Neuron (in vitro differentiated cells): ENCODE results near the gene HOXB5.

Experiments
- H2AFZ ChIP-seq: one replicate; pipeline ENCODE4 v1.6.1; 2013; ENCODE audit warnings: low read depth, mild to moderate bottlenecking, inconsistent platforms, low read length, moderate library complexity
- H3K27me3 ChIP-seq: one replicate; pipeline ENCODE4 v1.6.1; 2013; ENCODE audit warnings: low read length; ENCODE audit not compliant: insufficient read depth
- H3K36me3 ChIP-seq: one replicate; pipeline ENCODE4 v1.6.1; 2013; ENCODE audit warnings: low read length; ENCODE audit not compliant: insufficient read depth
- H3K4me1 ChIP-seq: one replicate; pipeline ENCODE4 v1.6.1; 2013; ENCODE audit warnings: low read length; ENCODE audit not compliant: insufficient read depth
- H3K4me3 ChIP-seq: 2 replicates; pipeline ENCODE4 v1.5.1; 2013; ENCODE audit warnings: mild to moderate bottlenecking, low read length, moderate library complexity
- H3K9me3 ChIP-seq: one replicate; pipeline ENCODE4 v1.6.1; 2013; ENCODE audit warnings: low read length

The HOXB5 gene

GRCh38 chr17:48633266-48633677 is 39.7 kb upstream of the HOXB5 start:
- Histone ChIP-seq H3K9me3 (no peaks in the 10 kb centered on the region), H3K4me3 (no peak overlapping the region)

GRCh38 chr17:48632579-48633265 is 39.1 kb upstream of the HOXB5 start:
- H2AFZ ChIP-seq: no peak overlapping the region
- H3K4me3 ChIP-seq: no peak overlapping the region
- no peaks in the 10 kb centered on the region for H3K36me3 ChIP-seq
- H3K27me3 ChIP-seq: peaks cover 95% of the 10 kb centered on the region
- no peaks in the 10 kb centered on the region for H3K9me3 ChIP-seq
- no peaks in the 10 kb centered on the region for H3K4me1 ChIP-seq

More at GRCh38 chr17:48633266-48633677, 39.7 kb upstream of the HOXB5 start:
- Histone ChIP-seq H3K27me3 (peaks cover 95% of the 10 kb centered on the region), H3K36me3 (no peaks in the 10 kb centered on the region), H2AFZ (no peak overlapping the region), H3K4me1 (no peaks in the 10 kb centered on the region)

GRCh38 chr17:48631693-48632578 is 38.4 kb upstream of the HOXB5 start:
- Histone ChIP-seq H3K36me3 (no peaks in the 10 kb centered on the region), H3K4me3 (no peak overlapping the region), H3K27me3 (peaks cover 94% of the 10 kb centered on the region), H3K9me3 (no peaks in the 10 kb centered on the region), H3K4me1 (no peaks in the 10 kb centered on the region), H2AFZ (no peak overlapping the region)

GRCh38 chr17:48630925-48631692 is 37.5 kb upstream of the HOXB5 start:
- no peaks in the 10 kb centered on the region for H3K36me3 ChIP-seq
- peaks cover 97% of the 10 kb centered on the region for H3K27me3 ChIP-seq
- no peak overlapping the region for H2AFZ ChIP-seq
- no peaks in the 10 kb centered on the region for H3K9me3 ChIP-seq
- no peaks in the 10 kb centered on the region for H3K4me1 ChIP-seq
- no peak overlapping the region for H3K4me3 ChIP-seq

GRCh38 chr17:48630009-48630924 is 36.7 kb upstream of the HOXB5 start:
- Histone ChIP-seq H3K4me3 (no peak overlapping the region), H3K9me3 (no peaks in the 10 kb centered on the region), H3K4me1 (no peaks in the 10 kb centered on the region), H2AFZ (no peak overlapping the region), H3K36me3 (no peaks in the 10 kb centered on the region), H3K27me3 (peaks cover 97% of the 10 kb centered on the region)

- H2AFZ ChIP-seq: no peak overlapping the region
- H3K9me3 ChIP-seq: no peaks in the 10 kb centered on the region
- no peak overlapping the region for H3K4me3 ChIP-seq
- no peaks in the 10 kb centered on the region for H3K36me3 ChIP-seq
- peaks cover 97% of the 10 kb centered on the region for H3K27me3 ChIP-seq
- H3K4me1 ChIP-seq: peaks cover 5% of the 10 kb centered on the region
Observed at GRCh38 chr17:48629411-48629759, 35.8 kb upstream of the HOXB5 start.

GRCh38 chr17:48628649-48629410 is 35.3 kb upstream of the HOXB5 start:
- H3K27me3 ChIP-seq: peaks cover 98% of the 10 kb centered on the region

GRCh38 chr17:48627623-48628521 is 34.3 kb upstream of the HOXB5 start:
- Histone ChIP-seq H3K4me3 (no peak overlapping the region), H3K4me1 (peaks cover 5% of the 10 kb centered on the region), H3K36me3 (no peaks in the 10 kb centered on the region), H2AFZ (no peak overlapping the region), H3K27me3 (peaks cover 98% of the 10 kb centered on the region), H3K9me3 (no peaks in the 10 kb centered on the region)

More at GRCh38 chr17:48628649-48629410, 35.3 kb upstream of the HOXB5 start:
- Histone ChIP-seq H3K4me1 (peaks cover 5% of the 10 kb centered on the region), H3K36me3 (no peaks in the 10 kb centered on the region), H2AFZ (no peak overlapping the region), H3K4me3 (no peak overlapping the region), H3K9me3 (no peaks in the 10 kb centered on the region)

- no peak overlapping the region for H3K4me3 ChIP-seq
- H3K36me3 ChIP-seq: no peaks in the 10 kb centered on the region
- peaks cover 98% of the 10 kb centered on the region for H3K27me3 ChIP-seq
- no peak overlapping the region for H2AFZ ChIP-seq
- no peaks in the 10 kb centered on the region for H3K9me3 ChIP-seq
- peaks cover 5% of the 10 kb centered on the region for H3K4me1 ChIP-seq
Observed at GRCh38 chr17:48627118-48627597, 33.6 kb upstream of the HOXB5 start.

GRCh38 chr17:48626245-48627117 is 32.9 kb upstream of the HOXB5 start, which contains the start of gene HOXB9:
HOXB9 (minus strand) TSS chr17:48626358; CDS start chr17:48626269, 89 bp downstream.
- Histone ChIP-seq H3K4me3 (no peak within 1 kb of the TSS), H3K4me1 (peaks cover 5% of the 10 kb centered on the region), H2AFZ (no peak within 1 kb of the TSS), H3K36me3 (no peaks in the 10 kb centered on the region), H3K9me3 (no peaks in the 10 kb centered on the region), H3K27me3 (peaks cover 98% of the 10 kb centered on the region)
